Colonic mucosa (tissue), 4 donors: ENCODE results near the gene CRY1. TPM values are rescaled to one million over a fixed set of nuclear protein-coding genes. Genes with fewer than 3 reads are reported as not detected.

Experiments
- DNase-seq: peaks from one replicate; pipeline ENCODE4 v3.0.0-alpha.2; 2020
- H3K27ac ChIP-seq: fragments of 200-600 bp; one replicate; pipeline ENCODE4 v1.8.0; 2021
- H3K27me3 ChIP-seq: fragments of 200-600 bp; one replicate; pipeline ENCODE4 v1.8.0; 2021
- H3K36me3 ChIP-seq: fragments of 200-600 bp; one replicate; pipeline ENCODE4 v1.8.0; 2021
- H3K4me1 ChIP-seq: fragments of 200-600 bp; one replicate; pipeline ENCODE4 v1.8.0; 2021; ENCODE audit warnings: mild to moderate bottlenecking
- H3K4me3 ChIP-seq: fragments of 200-600 bp; one replicate; pipeline ENCODE4 v1.8.0; 2021
- H3K9ac ChIP-seq, 2 donors: one replicate each; pipeline ENCODE4 v1.7.0; 2013; ENCODE audit warnings: control low read depth in 2 of 2, low read depth in 2 of 2, low read length in 2 of 2
- H3K9me3 ChIP-seq: fragments of 200-600 bp; one replicate; pipeline ENCODE4 v1.8.0; 2021
- intact Hi-C: fragments of 100-400 bp; cut with DNase I; formaldehyde crosslinking; loops from one replicate; pipeline ENCODE4 v1.14.1; 2022
- total RNA-seq, 2 donors: library from RNA; stranded (reverse); fragmentation: NEBNext Ultra II Directional in 1 of 2; extraction: Animal tissue kit (Norgen Biotek cat#: 25700) in 1 of 2; gene quantifications; one replicate each; pipeline ENCODE4 v1.2.1, GENCODE V29; 2021
- TF ChIP-seq, protein P1 (sequence below): fragments of 200-600 bp; IDR thresholded peaks from one replicate; pipeline ENCODE4 v1.8.0; 2022; ENCODE audit warnings: antibody characterized with exemption, mild to moderate bottlenecking
- donor health status: healthy.
- donor health status: DM: no; HTN: no; CAD: no.
- donor health status: DM: no; HTN: no; CAD: no.

CRY1 gene
- total RNA-seq, 2 donors from 2014 or later, result 14.2 to 22.5 TPM

DNA sequence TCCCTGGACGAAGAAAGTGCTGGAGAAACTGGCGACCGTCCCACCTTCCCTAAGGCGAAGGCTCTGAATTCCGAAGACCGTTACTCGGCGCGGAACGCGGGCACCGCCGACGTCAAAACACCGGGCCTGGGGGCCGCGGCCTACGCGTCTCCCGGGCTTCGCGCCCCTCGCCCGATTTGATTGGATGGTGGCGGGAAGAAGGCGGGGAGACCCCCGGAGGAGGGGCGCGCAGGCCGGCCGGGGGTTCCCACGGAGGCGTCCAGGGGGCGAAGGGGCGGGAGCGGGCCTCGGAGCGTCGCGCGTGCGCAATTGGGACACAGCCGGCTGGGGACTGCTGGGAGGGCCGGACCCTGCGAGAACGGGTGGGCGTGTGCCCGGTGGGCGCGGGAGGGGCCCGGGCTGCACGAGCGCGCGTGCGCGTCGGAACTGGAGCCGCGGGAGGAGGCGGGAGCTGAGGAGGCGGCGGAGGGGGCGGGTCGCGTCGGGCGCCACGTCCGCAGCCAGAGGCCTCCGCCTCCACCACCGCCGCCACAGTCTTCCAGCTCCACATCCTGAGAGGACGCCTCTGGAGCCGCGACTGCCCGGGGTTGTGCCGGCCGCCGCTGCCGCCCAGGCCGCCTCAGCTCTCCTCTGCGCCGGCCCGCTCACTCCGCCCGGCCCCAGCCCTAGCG, 137.8 kb downstream of the CRY1 start, which contains the start of gene TMEM263:
Gene TMEM263, plus strand, starts transcription at position 531 of the 671 bp plus-strand sequence. CDS start 11,210 bp downstream, outside the sequence.
- H3K9ac ChIP-seq, result peak within 1 kb of the TSS; percentile 90 to 92
- peak within 1 kb of the TSS; percentile 79 for H3K4me3 ChIP-seq
- no peaks in the 10 kb centered on the region for H3K9me3 ChIP-seq
- H3K36me3 ChIP-seq, result no peaks in the 10 kb centered on the region
- peaks cover 5% of the 10 kb centered on the region for H3K4me1 ChIP-seq
- H3K27me3 ChIP-seq, result no peaks in the 10 kb centered on the region
- TF ChIP-seq, protein P1, sequence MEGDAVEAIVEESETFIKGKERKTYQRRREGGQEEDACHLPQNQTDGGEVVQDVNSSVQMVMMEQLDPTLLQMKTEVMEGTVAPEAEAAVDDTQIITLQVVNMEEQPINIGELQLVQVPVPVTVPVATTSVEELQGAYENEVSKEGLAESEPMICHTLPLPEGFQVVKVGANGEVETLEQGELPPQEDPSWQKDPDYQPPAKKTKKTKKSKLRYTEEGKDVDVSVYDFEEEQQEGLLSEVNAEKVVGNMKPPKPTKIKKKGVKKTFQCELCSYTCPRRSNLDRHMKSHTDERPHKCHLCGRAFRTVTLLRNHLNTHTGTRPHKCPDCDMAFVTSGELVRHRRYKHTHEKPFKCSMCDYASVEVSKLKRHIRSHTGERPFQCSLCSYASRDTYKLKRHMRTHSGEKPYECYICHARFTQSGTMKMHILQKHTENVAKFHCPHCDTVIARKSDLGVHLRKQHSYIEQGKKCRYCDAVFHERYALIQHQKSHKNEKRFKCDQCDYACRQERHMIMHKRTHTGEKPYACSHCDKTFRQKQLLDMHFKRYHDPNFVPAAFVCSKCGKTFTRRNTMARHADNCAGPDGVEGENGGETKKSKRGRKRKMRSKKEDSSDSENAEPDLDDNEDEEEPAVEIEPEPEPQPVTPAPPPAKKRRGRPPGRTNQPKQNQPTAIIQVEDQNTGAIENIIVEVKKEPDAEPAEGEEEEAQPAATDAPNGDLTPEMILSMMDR, result no peak
- peak within 1 kb of the TSS; percentile 93 for H3K27ac ChIP-seq
- peak; percentile 87 for DNase-seq
- intact Hi-C loops, result no loop called here

DNA sequence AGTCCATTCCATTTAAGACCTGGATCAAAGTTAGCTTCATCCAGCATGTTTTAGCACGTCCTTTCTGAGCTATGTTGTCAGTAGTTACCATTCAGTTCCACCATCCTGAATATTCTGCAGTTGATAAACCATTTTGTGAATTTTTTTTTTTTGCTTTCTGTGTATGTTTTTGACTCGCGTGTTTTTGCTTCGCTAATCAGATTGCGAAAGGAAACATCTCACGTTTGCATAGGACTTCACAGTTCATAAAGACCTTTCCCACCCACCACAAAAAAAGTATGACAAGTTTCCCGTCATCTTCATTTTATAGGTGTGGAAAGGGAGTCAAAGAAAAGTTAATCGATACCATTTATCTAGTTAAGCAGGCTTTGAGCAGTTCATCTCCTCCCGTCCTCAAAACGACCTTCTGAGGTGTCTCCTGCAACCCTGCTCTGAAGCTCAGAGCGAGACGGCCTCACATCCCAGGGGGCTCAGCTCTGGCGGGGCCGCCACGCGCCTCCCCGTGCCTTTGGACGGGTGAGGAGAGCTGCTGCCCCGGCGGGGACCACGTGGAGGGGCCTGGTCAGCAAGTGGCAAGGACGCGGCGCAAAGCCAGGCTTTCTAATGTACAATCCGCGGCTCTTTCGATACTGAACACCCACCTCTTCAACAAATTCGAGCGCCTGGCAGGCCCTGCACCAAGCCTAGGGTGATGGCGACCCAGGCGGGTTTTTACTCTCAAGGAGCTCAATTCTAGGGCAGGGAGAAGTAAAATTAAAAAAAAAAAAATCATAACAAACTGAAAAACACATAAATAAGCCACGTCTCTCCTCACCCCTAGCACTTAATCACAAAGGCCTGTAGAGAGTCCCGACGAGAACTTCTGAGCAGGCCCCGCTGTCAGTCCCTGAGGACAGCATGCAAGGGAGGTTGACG, 138.6 kb downstream of the CRY1 start:
- H3K4me3 ChIP-seq, result peak overlapping the region; percentile 79
- intact Hi-C loops, result no loop called here
- H3K27ac ChIP-seq, result peak overlapping the region; percentile 93
- peak overlapping the region; percentile 12 to 62 for H3K9ac ChIP-seq
- TF ChIP-seq, protein P1, result no peak
- H3K4me1 ChIP-seq, result peaks cover 5% of the 10 kb centered on the region
- H3K9me3 ChIP-seq, result no peaks in the 10 kb centered on the region
- no peaks in the 10 kb centered on the region for H3K36me3 ChIP-seq
- H3K27me3 ChIP-seq, result no peaks in the 10 kb centered on the region
- peak; percentile 32 for DNase-seq

DNA sequence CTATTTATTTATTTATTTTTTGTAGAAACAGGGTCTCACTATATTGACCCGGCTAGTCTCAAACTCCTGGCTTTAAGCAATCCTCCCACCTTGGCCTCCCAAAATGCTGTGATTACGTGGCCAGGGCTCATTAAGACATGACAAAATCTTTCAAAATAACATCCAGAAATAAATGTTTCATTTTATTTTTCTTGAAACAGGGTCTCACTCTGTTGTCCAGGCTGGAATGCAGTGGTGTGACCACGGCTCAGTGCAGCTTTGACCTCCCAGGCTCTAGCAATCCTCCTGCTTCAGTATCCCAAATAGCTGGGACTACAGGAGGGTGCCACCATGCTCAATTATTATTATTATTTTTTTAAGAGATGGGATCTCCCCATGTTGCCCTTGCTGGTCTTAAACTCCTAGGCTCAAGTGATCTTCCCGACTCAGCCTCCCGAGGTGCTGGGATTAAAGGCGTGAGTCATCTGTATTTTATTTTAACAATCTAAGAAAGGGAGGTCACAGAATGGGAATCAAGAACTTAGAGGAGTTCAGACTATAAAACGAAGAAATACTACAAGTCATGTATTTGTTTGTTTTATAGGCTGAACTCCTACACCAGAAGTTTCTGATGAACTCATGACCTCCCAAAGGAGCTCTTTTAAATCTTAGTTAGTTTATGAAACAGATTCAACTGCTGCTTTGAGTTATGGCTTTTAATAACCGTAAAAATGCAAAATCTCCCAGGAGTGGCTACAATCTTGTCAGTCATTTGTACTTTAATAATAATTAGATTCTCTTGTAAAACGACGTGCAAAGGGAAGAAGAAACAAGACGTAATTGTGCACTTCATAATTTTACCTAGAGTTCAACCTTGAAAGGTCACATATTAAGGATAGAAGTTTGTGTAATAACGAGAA, 139.7 kb downstream of the CRY1 start:
- Histone ChIP-seq H3K4me1 (peaks cover 5% of the 10 kb centered on the region), H3K9me3 (no peaks in the 10 kb centered on the region), H3K36me3 (no peaks in the 10 kb centered on the region), H3K9ac (no peak overlapping the region), H3K27me3 (no peaks in the 10 kb centered on the region), H3K27ac (no peak overlapping the region), H3K4me3 (no peak overlapping the region)
- TF ChIP-seq, protein P1, result no peak
- intact Hi-C loops, result no loop called here
- DNase-seq, result no peak

DNA sequence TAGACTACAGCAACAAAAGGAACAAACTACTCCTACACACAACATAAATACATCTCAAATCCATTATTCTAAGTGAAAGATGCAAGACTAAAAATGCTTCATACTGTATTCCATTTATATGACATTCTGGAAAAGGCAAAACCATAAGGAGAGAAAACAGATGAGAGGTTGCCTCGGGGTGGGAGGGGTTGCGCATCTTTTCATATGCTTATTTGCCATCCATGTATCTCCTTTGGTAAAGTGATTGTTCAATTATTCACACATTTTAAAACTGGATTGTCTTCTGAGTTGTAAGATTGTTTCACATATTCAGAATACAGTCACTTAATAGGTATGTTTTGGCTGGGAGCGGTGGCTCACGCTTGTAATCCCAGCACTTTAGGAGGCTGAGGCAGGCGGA, 142.8 kb downstream of the CRY1 start:
- Histone ChIP-seq H3K4me1 (no peaks in the 10 kb centered on the region), H3K36me3 (no peaks in the 10 kb centered on the region), H3K9ac (no peak overlapping the region), H3K9me3 (no peaks in the 10 kb centered on the region), H3K27me3 (no peaks in the 10 kb centered on the region), H3K4me3 (no peak overlapping the region), H3K27ac (no peak overlapping the region)
- no peak for DNase-seq
- intact Hi-C loops, result no loop called here
- TF ChIP-seq, protein P1, result no peak

DNA sequence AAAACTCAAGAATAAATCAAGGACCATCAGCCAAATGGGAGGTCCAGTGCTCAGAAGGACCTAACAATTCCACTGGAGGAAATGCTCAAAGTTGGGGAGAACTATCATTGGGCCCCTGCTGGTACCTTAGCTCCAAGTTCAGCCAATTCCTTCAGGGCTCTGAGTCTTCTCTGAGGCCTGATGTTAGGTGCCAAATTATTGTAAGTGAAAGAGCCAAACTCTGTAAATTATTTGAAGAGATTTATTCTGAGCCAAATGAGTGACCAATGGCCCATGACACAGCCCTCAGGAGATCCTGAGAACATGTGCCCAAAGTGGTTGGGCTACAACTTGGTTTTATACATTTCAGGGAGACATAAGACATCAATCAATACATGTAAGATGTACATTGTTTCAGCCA, 145.9 kb downstream of the CRY1 start:
- Histone ChIP-seq H3K4me3 (no peak overlapping the region), H3K9me3 (no peaks in the 10 kb centered on the region), H3K4me1 (no peaks in the 10 kb centered on the region), H3K27me3 (no peaks in the 10 kb centered on the region), H3K9ac (no peak overlapping the region), H3K36me3 (no peaks in the 10 kb centered on the region), H3K27ac (no peak overlapping the region)
- TF ChIP-seq, protein P1, result no peak
- no peak for DNase-seq
- intact Hi-C loops, result no loop called here
